ENCODE results near the gene PTGES.

Gene PTGES

DNA sequence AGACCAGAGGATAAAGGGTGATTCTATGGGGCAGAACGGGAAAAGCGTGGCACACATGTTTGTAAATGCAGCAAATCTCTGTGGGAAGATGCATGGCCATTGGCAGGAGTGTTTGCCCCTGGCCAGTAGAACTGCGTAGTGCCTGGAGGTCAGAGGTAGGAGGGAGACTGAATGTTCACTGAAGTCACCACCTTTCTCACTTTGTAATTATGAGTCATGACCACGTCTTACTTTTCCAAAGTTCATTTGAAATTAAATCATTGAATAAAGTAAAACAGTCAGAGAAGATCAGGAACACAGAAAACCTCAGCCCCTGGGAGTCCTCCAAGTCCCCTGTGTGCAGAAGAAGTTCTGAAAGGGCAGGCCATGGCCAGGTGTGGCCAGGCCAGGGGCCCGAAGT lies 4.6 kb downstream of the PTGES start:
- Histone ChIP-seq H3K4me1 (ENCODE audit: control insufficient read depth in 1 of 2, insufficient read depth in 2 of 2, low read length in 2 of 2) (peaks cover 0 to 12% of the 10 kb centered on the region in 2 donors), H3K4me3 (ENCODE audit: low read depth in 1 of 2, low read length in 2 of 2) (no peak overlapping the region), H3K27me3 (ENCODE audit: control insufficient read depth in 1 of 2, insufficient read depth in 2 of 2, low read length in 2 of 2) (peaks cover 10 to 13% of the 10 kb centered on the region in 2 donors), H3K36me3 (ENCODE audit: control insufficient read depth in 1 of 2, insufficient read depth in 2 of 2, low read length in 2 of 2) (no peaks in the 10 kb centered on the region), H3K9ac (ENCODE audit: low read depth in 1 of 2, low read length in 2 of 2) (no peak overlapping the region), H3K9me3 (ENCODE audit: control insufficient read depth in 1 of 2, low read length in 2 of 2) (no peaks in the 10 kb centered on the region), H3K27ac (ENCODE audit: low read depth, low read length) (no peak overlapping the region)

DNA sequence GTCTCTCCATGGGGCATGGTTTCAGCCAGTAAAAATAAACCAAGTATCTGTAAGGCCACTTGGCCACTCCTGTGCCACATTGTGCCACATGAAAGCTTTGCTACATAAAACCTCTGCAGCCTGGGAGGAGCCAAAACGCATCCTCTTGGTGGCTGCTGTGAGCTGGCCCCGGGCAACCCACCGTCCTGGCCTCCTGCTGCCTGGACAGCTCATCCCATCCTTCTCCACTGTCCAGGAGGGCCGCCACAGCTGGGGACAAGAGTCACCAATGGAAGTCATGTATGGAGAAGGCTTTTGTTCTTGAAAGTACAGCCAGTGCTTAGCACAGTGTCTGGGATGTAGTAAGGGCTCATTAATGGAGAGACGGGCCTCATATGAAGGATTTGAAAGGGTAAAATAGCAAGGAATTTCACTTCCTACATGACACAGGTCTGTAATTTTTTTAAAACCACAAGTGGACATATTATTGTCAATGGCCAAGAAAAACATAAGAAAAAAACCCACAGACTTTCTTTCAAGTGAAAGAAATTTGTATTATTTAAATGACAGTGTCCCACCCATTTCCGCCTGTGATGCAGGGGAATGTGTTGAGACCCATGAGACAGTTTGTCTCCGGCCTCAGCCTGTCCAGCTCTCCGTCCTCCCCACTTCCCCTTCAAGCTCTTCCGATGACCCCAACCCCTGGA lies 6.6 kb downstream of the PTGES start:
- H3K27ac ChIP-seq (ENCODE audit: low read depth, low read length): no peak overlapping the region
- no peaks in the 10 kb centered on the region for H3K27me3 ChIP-seq (ENCODE audit: control insufficient read depth in 1 of 2, insufficient read depth in 2 of 2, low read length in 2 of 2)
- H3K9me3 ChIP-seq (ENCODE audit: control insufficient read depth in 1 of 2, low read length in 2 of 2): no peaks in the 10 kb centered on the region
- no peaks in the 10 kb centered on the region for H3K36me3 ChIP-seq (ENCODE audit: control insufficient read depth in 1 of 2, insufficient read depth in 2 of 2, low read length in 2 of 2)
- no peaks in the 10 kb centered on the region for H3K4me1 ChIP-seq (ENCODE audit: control insufficient read depth in 1 of 2, insufficient read depth in 2 of 2, low read length in 2 of 2)
- H3K4me3 ChIP-seq (ENCODE audit: low read depth in 1 of 2, low read length in 2 of 2): no peak overlapping the region
- H3K9ac ChIP-seq (ENCODE audit: low read depth in 1 of 2, low read length in 2 of 2): no peak overlapping the region

DNA sequence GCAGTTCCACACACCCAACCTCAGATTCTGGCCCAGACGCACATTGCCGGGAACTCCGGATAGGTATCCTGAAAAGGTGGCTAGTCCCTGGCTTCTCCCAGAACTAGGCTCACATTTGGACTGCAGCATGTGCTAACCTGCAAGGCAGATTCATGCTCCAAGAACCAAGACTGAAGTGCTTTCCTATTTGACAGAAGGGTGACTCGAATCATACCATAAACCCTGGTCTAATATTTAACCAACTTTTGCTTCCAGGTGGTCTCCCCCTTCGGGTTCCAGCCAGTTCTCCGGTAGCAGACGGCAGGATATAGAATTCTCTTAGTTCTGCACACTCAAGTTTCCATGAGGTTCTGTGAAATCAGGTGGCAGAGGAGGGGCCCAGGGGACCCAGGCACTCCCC lies 7.6 kb downstream of the PTGES start:
- Histone ChIP-seq H3K9me3 (ENCODE audit: control insufficient read depth in 1 of 2, low read length in 2 of 2) (no peaks in the 10 kb centered on the region), H3K36me3 (ENCODE audit: control insufficient read depth in 1 of 2, insufficient read depth in 2 of 2, low read length in 2 of 2) (no peaks in the 10 kb centered on the region), H3K4me1 (ENCODE audit: control insufficient read depth in 1 of 2, insufficient read depth in 2 of 2, low read length in 2 of 2) (no peaks in the 10 kb centered on the region), H3K9ac (ENCODE audit: low read depth in 1 of 2, low read length in 2 of 2) (no peak overlapping the region), H3K4me3 (ENCODE audit: low read depth in 1 of 2, low read length in 2 of 2) (no peak overlapping the region), H3K27ac (ENCODE audit: low read depth, low read length) (no peak overlapping the region), H3K27me3 (ENCODE audit: control insufficient read depth in 1 of 2, insufficient read depth in 2 of 2, low read length in 2 of 2) (no peaks in the 10 kb centered on the region)

DNA sequence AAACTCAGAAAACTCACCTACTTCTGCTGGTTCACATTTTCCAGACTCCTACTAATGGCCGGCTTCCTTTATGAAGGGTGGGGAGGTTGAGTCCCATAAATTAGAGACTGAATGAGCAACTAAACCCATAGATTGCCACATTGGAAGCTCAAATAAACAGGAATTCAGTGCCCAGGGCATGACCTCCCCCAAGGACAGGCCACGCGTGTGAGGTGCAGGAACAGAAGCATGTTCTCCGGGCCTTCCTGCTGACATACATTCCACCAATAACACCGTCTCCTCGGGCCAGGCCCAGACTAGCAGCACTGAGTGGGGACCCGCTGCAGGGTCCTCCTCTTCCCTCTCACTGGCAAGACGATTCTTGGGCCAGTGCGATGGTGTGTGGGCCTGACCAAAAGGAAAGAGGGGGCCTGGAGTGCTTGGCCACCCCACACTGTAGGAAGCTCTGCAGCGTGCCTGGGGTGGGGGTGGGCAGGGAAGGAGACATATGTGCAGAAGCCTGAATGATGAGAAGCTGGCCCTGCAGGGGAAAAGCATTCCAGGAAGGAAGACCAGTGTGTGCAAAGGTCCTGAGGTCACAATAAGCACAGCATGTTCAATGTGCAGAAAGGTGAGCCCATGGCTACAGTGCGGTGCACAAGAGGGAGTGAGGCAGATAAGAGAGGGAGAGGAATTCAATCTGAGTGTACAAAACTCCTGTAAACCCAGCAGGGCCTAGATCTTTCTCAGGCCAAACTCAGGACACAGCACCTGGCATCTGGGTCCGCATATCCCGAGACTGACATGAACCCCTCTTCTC lies 12.0 kb downstream of the PTGES start:
- no peak overlapping the region for H3K27ac ChIP-seq (ENCODE audit: low read depth, low read length)
- no peak overlapping the region for H3K9ac ChIP-seq (ENCODE audit: low read depth in 1 of 2, low read length in 2 of 2)
- H3K27me3 ChIP-seq (ENCODE audit: control insufficient read depth in 1 of 2, insufficient read depth in 2 of 2, low read length in 2 of 2): no peaks in the 10 kb centered on the region
- peaks cover 0 to 4% of the 10 kb centered on the region in 2 donors for H3K4me1 ChIP-seq (ENCODE audit: control insufficient read depth in 1 of 2, insufficient read depth in 2 of 2, low read length in 2 of 2)
- no peaks in the 10 kb centered on the region for H3K9me3 ChIP-seq (ENCODE audit: control insufficient read depth in 1 of 2, low read length in 2 of 2)
- no peak overlapping the region for H3K4me3 ChIP-seq (ENCODE audit: low read depth in 1 of 2, low read length in 2 of 2)
- H3K36me3 ChIP-seq (ENCODE audit: control insufficient read depth in 1 of 2, insufficient read depth in 2 of 2, low read length in 2 of 2): no peaks in the 10 kb centered on the region

DNA sequence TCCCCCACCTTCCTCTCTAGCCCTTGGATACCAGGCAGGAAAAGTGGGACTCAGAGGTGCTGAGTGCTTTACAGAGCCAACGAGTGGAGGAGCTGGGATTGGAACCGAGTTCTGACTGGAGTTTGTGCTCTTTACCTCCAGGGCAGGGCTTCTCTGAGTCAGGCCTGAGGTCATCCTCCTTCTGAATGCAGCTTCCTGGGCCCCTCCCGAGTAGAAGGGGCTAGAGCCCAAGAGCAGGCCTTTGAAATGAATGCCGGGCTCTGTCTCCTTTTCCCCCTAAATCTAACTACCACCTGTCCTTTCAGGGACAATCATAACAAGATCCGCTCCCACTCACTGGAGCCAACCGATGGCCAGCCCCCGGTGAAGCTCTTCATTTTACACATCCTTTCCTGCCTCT lies 12.7 kb downstream of the PTGES start:
- no peak overlapping the region for H3K4me3 ChIP-seq (ENCODE audit: low read depth in 1 of 2, low read length in 2 of 2)
- H3K4me1 ChIP-seq (ENCODE audit: control insufficient read depth in 1 of 2, insufficient read depth in 2 of 2, low read length in 2 of 2): peaks cover 0 to 4% of the 10 kb centered on the region in 2 donors
- H3K9me3 ChIP-seq (ENCODE audit: control insufficient read depth in 1 of 2, low read length in 2 of 2): no peaks in the 10 kb centered on the region
- H3K27me3 ChIP-seq (ENCODE audit: control insufficient read depth in 1 of 2, insufficient read depth in 2 of 2, low read length in 2 of 2): no peaks in the 10 kb centered on the region
- H3K9ac ChIP-seq (ENCODE audit: low read depth in 1 of 2, low read length in 2 of 2): no peak overlapping the region
- no peak overlapping the region for H3K27ac ChIP-seq (ENCODE audit: low read depth, low read length)
- H3K36me3 ChIP-seq (ENCODE audit: control insufficient read depth in 1 of 2, insufficient read depth in 2 of 2, low read length in 2 of 2): no peaks in the 10 kb centered on the region

DNA sequence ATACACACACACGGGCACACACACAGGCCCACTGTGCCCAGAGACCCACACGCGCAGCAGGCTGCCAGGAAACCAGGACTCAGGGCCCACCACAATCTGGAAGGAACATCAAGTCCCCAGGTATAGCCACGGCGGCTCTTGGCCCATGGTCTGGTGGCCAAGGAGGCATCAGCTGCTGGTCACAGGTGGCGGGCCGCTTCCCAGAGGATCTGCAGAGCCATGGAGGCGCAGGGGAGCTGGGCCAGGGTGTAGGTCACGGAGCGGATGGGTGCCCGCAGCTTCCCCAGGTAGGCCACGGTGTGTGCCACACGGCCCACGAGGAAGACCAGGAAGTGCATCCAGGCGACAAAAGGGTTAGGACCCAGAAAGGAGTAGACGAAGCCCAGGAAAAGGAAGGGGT lies 13.4 kb downstream of the PTGES start:
- no peak overlapping the region for H3K4me3 ChIP-seq (ENCODE audit: low read depth in 1 of 2, low read length in 2 of 2)
- no peaks in the 10 kb centered on the region for H3K36me3 ChIP-seq (ENCODE audit: control insufficient read depth in 1 of 2, insufficient read depth in 2 of 2, low read length in 2 of 2)
- no peak overlapping the region for H3K27ac ChIP-seq (ENCODE audit: low read depth, low read length)
- H3K9me3 ChIP-seq (ENCODE audit: control insufficient read depth in 1 of 2, low read length in 2 of 2): no peaks in the 10 kb centered on the region
- H3K27me3 ChIP-seq (ENCODE audit: control insufficient read depth in 1 of 2, insufficient read depth in 2 of 2, low read length in 2 of 2): no peaks in the 10 kb centered on the region
- H3K9ac ChIP-seq (ENCODE audit: low read depth in 1 of 2, low read length in 2 of 2): no peak overlapping the region
- H3K4me1 ChIP-seq (ENCODE audit: control insufficient read depth in 1 of 2, insufficient read depth in 2 of 2, low read length in 2 of 2): peaks cover 0 to 4% of the 10 kb centered on the region in 2 donors

DNA sequence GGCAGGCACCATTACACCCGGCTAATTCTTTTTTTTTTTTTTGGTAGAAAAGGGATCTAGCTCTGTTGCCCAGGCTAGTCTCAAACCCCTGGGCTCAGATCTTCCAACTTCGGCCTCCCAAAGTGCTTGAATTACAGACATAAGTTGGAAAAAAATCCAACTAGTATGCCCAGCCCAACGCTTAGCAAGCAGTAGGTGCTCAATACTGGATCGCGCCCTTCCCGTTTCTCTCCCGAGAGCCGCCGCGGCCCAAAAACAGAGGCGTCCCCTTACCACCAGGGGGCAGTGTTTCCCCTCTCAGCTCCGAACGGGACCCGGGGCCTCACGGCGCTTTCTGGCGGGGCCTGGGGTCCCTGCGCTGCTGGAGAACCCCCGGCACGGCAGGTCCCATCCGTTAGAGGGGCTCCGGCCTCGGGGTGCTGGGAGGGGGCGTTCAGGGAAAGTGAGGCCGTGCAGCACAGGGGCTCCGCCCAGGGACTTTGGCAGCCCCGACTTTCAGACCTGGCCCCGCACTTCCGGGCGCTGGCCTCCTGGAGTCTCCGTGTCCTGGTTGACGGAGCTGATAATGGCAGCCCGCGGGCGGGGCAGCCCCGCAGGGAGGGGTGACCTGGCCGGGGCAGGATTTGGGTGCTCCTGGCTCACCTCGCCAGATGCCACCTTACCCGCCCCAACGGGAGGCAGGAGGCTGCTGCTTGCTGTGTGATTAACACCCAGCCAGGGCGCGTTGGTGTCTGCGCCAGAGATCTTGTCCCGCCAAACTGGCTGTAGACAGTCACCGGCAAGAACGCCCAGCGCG lies 15.2 kb downstream of the PTGES start:
- H3K27ac ChIP-seq (ENCODE audit: low read depth, low read length): no peak overlapping the region
- H3K9me3 ChIP-seq (ENCODE audit: control insufficient read depth in 1 of 2, low read length in 2 of 2): no peaks in the 10 kb centered on the region
- peak overlapping the region; percentile 56 to 57 for H3K9ac ChIP-seq (ENCODE audit: low read depth in 1 of 2, low read length in 2 of 2)
- no peaks in the 10 kb centered on the region for H3K27me3 ChIP-seq (ENCODE audit: control insufficient read depth in 1 of 2, insufficient read depth in 2 of 2, low read length in 2 of 2)
- H3K36me3 ChIP-seq (ENCODE audit: control insufficient read depth in 1 of 2, insufficient read depth in 2 of 2, low read length in 2 of 2): no peaks in the 10 kb centered on the region
- H3K4me3 ChIP-seq (ENCODE audit: low read depth in 1 of 2, low read length in 2 of 2): peak overlapping the region; percentile 70 to 74
- peaks cover 0 to 4% of the 10 kb centered on the region in 2 donors for H3K4me1 ChIP-seq (ENCODE audit: control insufficient read depth in 1 of 2, insufficient read depth in 2 of 2, low read length in 2 of 2)

DNA sequence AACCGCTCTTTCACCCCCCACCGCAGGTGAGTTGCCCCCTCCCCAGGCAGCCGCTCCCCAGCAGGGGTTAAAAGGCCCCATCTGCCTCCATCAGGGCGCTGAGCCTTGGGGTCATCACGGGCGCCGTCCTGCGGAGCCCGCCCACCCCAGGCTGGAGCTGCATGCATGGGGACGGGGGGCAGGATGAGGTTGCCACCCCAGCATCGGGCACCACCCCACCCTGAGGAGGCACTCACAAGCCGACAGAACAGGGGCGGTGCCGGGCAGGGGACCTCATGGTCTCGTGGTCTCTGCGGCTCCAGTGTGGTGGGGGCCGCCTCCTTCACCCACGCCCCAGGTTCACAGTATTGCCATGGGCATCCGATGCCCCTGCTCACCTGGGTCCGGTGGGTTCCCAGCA lies 16.5 kb downstream of the PTGES start:
- Histone ChIP-seq H3K4me1 (ENCODE audit: control insufficient read depth in 1 of 2, insufficient read depth in 2 of 2, low read length in 2 of 2) (peaks cover 0 to 4% of the 10 kb centered on the region in 2 donors), H3K9me3 (ENCODE audit: control insufficient read depth in 1 of 2, low read length in 2 of 2) (no peaks in the 10 kb centered on the region), H3K36me3 (ENCODE audit: control insufficient read depth in 1 of 2, insufficient read depth in 2 of 2, low read length in 2 of 2) (no peaks in the 10 kb centered on the region), H3K4me3 (ENCODE audit: low read depth in 1 of 2, low read length in 2 of 2) (no peak overlapping the region), H3K9ac (ENCODE audit: low read depth in 1 of 2, low read length in 2 of 2) (no peak overlapping the region), H3K27ac (ENCODE audit: low read depth, low read length) (no peak overlapping the region), H3K27me3 (ENCODE audit: control insufficient read depth in 1 of 2, insufficient read depth in 2 of 2, low read length in 2 of 2) (no peaks in the 10 kb centered on the region)

DNA sequence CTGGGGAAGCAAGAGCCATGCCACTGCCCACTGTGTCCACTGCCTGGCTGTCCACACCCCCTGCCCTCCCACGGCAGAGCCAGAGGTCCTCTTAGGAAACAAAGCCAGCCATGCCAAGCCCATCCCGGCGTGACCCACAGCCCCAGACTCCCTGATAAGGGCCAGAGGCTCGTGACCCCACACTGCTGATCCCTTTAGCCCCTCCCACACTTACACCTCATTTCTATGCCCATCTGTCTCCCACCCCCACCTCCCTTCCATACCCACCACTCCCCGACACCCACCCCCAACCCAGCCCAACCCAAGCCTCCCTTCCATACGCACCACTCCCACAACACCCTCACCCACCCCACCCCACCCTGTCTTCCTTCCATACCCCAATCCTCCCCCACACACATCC lies 17.3 kb downstream of the PTGES start:
- no peaks in the 10 kb centered on the region for H3K9me3 ChIP-seq (ENCODE audit: control insufficient read depth in 1 of 2, low read length in 2 of 2)
- no peaks in the 10 kb centered on the region for H3K36me3 ChIP-seq (ENCODE audit: control insufficient read depth in 1 of 2, insufficient read depth in 2 of 2, low read length in 2 of 2)
- no peak overlapping the region for H3K27ac ChIP-seq (ENCODE audit: low read depth, low read length)
- H3K4me3 ChIP-seq (ENCODE audit: low read depth in 1 of 2, low read length in 2 of 2): no peak overlapping the region
- no peaks in the 10 kb centered on the region for H3K27me3 ChIP-seq (ENCODE audit: control insufficient read depth in 1 of 2, insufficient read depth in 2 of 2, low read length in 2 of 2)
- no peak overlapping the region for H3K9ac ChIP-seq (ENCODE audit: low read depth in 1 of 2, low read length in 2 of 2)
- peaks cover 0 to 4% of the 10 kb centered on the region in 2 donors for H3K4me1 ChIP-seq (ENCODE audit: control insufficient read depth in 1 of 2, insufficient read depth in 2 of 2, low read length in 2 of 2)

DNA sequence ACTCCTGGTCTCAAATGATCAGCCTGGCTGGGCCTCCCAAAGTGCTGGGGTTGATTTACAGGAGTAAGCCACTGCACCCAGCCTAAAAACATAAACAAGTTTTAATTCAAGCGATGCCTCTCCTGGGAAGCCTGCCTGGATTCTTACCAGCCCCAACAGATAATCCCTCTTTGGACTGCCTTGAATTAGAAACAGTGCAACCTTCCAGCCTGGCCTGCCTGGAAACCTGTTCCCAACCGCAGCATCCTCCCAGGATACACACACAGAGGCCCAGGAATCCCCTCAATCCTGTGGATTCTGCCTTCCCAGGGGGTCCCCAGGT lies 19.2 kb downstream of the PTGES start:
- Histone ChIP-seq H3K9ac (ENCODE audit: low read depth in 1 of 2, low read length in 2 of 2) (no peak overlapping the region), H3K4me1 (ENCODE audit: control insufficient read depth in 1 of 2, insufficient read depth in 2 of 2, low read length in 2 of 2) (peaks cover 0 to 4% of the 10 kb centered on the region in 2 donors), H3K9me3 (ENCODE audit: control insufficient read depth in 1 of 2, low read length in 2 of 2) (no peaks in the 10 kb centered on the region), H3K27me3 (ENCODE audit: control insufficient read depth in 1 of 2, insufficient read depth in 2 of 2, low read length in 2 of 2) (no peaks in the 10 kb centered on the region), H3K36me3 (ENCODE audit: control insufficient read depth in 1 of 2, insufficient read depth in 2 of 2, low read length in 2 of 2) (no peaks in the 10 kb centered on the region), H3K27ac (ENCODE audit: low read depth, low read length) (no peak overlapping the region), H3K4me3 (ENCODE audit: low read depth in 1 of 2, low read length in 2 of 2) (no peak overlapping the region)
